Gastrocnemius medialis (tissue), 4 donors: ENCODE data around the gene DRD3. TPM values are rescaled to one million over a fixed set of nuclear protein-coding genes. Genes with fewer than 3 reads are reported as not detected.

ENCODE experiments used
- ATAC-seq, 2 donors: fragments of 150-250 bp; one replicate each; pipeline ENCODE4 v1.9.1; 2016
- DNase-seq, 2 donors: peaks; one replicate each; pipeline ENCODE4 v3.0.0-alpha.2; 2019
- H3K27ac ChIP-seq, 4 donors: fragments of 200-600 bp; sonication (generic); 1 replicate in 1 of 4; 2 replicates in 3 of 4; pipeline ENCODE4 v1.5.1; 2016 to 2018; ENCODE audit warnings: mild to moderate bottlenecking in 2 of 4, moderate library complexity in 1 of 4
- H3K27me3 ChIP-seq, 3 donors: fragments of 200-600 bp; sonication (generic) in 2 of 3; 1 replicate in 1 of 3; 2 replicates in 2 of 3; pipeline versions ENCODE4 v1.5.1 to v1.6.0; 2016 to 2019; ENCODE audit warnings: mild to moderate bottlenecking in 1 of 3, moderate library complexity in 1 of 3
- H3K36me3 ChIP-seq, 2 donors: fragments of 200-600 bp; sonication (generic) in 1 of 2; one replicate each; pipeline ENCODE4 v1.5.1; 2017 to 2018
- H3K4me1 ChIP-seq, 2 donors: fragments of 200-600 bp; sonication (generic) in 1 of 2; one replicate each; pipeline ENCODE4 v1.5.1; 2016 to 2017; ENCODE audit warnings: mild to moderate bottlenecking in 2 of 2
- H3K4me3 ChIP-seq, 4 donors: fragments of 200-600 bp; sonication (generic) in 3 of 4; 1 replicate in 1 of 4; 2 replicates in 3 of 4; pipeline ENCODE4 v1.5.1; 2016 to 2019; ENCODE audit warnings: mild to moderate bottlenecking in 2 of 4
- H3K9me3 ChIP-seq, 3 donors: fragments of 200-600 bp; sonication (generic) in 2 of 3; 1 replicate in 1 of 3; 2 replicates in 2 of 3; pipeline ENCODE4 v1.5.1; 2016 to 2019
- CTCF ChIP-seq, 5 experiments: fragments of 450-650 bp in 3 of 5; fragments of 200-600 bp in 2 of 5; sonication (generic) in 2 of 5; IDR thresholded peaks in 4 of 5; conservative IDR thresholded peaks in 1 of 5; 1 replicate in 4 of 5; 2 replicates in 1 of 5; pipeline ENCODE4 v1.5.1; 2016 to 2019; ENCODE audit warnings: antibody characterized with exemption in 5 of 5, mild to moderate bottlenecking in 3 of 5, moderate library complexity in 3 of 5
- POLR2A ChIP-seq, 2 donors: fragments of 450-650 bp; IDR thresholded peaks; one replicate each; pipeline ENCODE4 v1.6.1; 2017; ENCODE audit warnings: antibody characterized with exemption in 2 of 2, mild to moderate bottlenecking in 2 of 2, moderate library complexity in 2 of 2
- in situ Hi-C, 4 donors: fragments of 200-750 bp; cut with MboI; loops; one replicate each; pipeline versions ENCODE4 v1.15.0 to v1.8.0; 2017; ENCODE audit warnings: low sequenced_read_pairs in 4 of 4
- intact Hi-C: fragments of 100-400 bp; cut with DNase I; formaldehyde crosslinking; loops from one replicate; pipeline ENCODE4 v1.15.1; 2023; ENCODE audit warnings: low total_unique reads
- total RNA-seq, 4 donors: library from RNA; depleted of rRNA; stranded (reverse); fragments of >200 nt; gene quantifications; one replicate each; pipeline versions ENCODE4 v1.1.0 to v1.2.3, GENCODE V29; 2016

The DRD3 gene
- total RNA-seq, 4 donors from 2014 or later: not detected

GRCh38 chr3:114092151-114093015 is 86.5 kb downstream of the DRD3 start:
- Histone ChIP-seq H3K27me3 (no peaks in the 10 kb centered on the region), H3K9me3 (no peaks in the 10 kb centered on the region), H3K27ac (peak overlapping the region in 1 of 4 donors; percentile 34), H3K4me1 (peaks cover 0 to 5% of the 10 kb centered on the region in 2 donors), H3K4me3 (no peak overlapping the region), H3K36me3 (peaks cover 0 to 4% of the 10 kb centered on the region in 2 donors)
- TF ChIP-seq POLR2A (IDR thresholded peaks at IDR 0.05) (no peak), CTCF (IDR thresholded peaks at IDR 0.05 in 4 of 5, conservative IDR thresholded peaks at IDR 0.05 in 1 of 5) (no peak)
- intact Hi-C loops (no loop called here), in situ Hi-C loops (no loop called here)
- DNase-seq (no peak), ATAC-seq (peak in 1 of 2 donors; percentile 36)

- DNase-seq: no peak
- in situ Hi-C loops (no loop called here), intact Hi-C loops (no loop called here)
Measured at GRCh38 chr3:114089675-114090074, 89.2 kb downstream of the DRD3 start.

GRCh38 chr3:114086356-114086755 is 92.5 kb downstream of the DRD3 start:
- no peaks in the 10 kb centered on the region for H3K9me3 ChIP-seq
- no peak for DNase-seq
- TF ChIP-seq CTCF (IDR thresholded peaks at IDR 0.05 in 4 of 5, conservative IDR thresholded peaks at IDR 0.05 in 1 of 5) (no peak), POLR2A (IDR thresholded peaks at IDR 0.05) (no peak)
- no peak for ATAC-seq
- intact Hi-C loops: no loop called here
- H3K4me1 ChIP-seq: no peaks in the 10 kb centered on the region
- no peak overlapping the region for H3K27ac ChIP-seq
- in situ Hi-C loops: no loop called here
- no peaks in the 10 kb centered on the region for H3K27me3 ChIP-seq
- peaks cover 0 to 51% of the 10 kb centered on the region in 2 donors for H3K36me3 ChIP-seq
- H3K4me3 ChIP-seq: no peak overlapping the region

More at GRCh38 chr3:114089675-114090074, 89.2 kb downstream of the DRD3 start:
- H3K36me3 ChIP-seq: peaks cover 0 to 31% of the 10 kb centered on the region in 2 donors
- H3K9me3 ChIP-seq: no peaks in the 10 kb centered on the region
- ATAC-seq: no peak
- H3K4me3 ChIP-seq: no peak overlapping the region
- no peaks in the 10 kb centered on the region for H3K27me3 ChIP-seq
- peaks cover 0 to 5% of the 10 kb centered on the region in 2 donors for H3K4me1 ChIP-seq
- TF ChIP-seq POLR2A (IDR thresholded peaks at IDR 0.05) (no peak), CTCF (IDR thresholded peaks at IDR 0.05 in 4 of 5, conservative IDR thresholded peaks at IDR 0.05 in 1 of 5) (no peak)
- H3K27ac ChIP-seq: no peak overlapping the region

- peaks cover 0 to 61% of the 10 kb centered on the region in 2 donors for H3K36me3 ChIP-seq
Measured at GRCh38 chr3:114083112-114083511, 95.7 kb downstream of the DRD3 start.

More at GRCh38 chr3:114083112-114083511, 95.7 kb downstream of the DRD3 start:
- no peak overlapping the region for H3K4me3 ChIP-seq
- H3K27me3 ChIP-seq: no peaks in the 10 kb centered on the region
- intact Hi-C loops: no loop called here
- no peak for DNase-seq
- in situ Hi-C loops: no loop called here
- no peak for ATAC-seq
- no peaks in the 10 kb centered on the region for H3K4me1 ChIP-seq
- TF ChIP-seq CTCF (IDR thresholded peaks at IDR 0.05 in 4 of 5, conservative IDR thresholded peaks at IDR 0.05 in 1 of 5): no peak
- TF ChIP-seq POLR2A (IDR thresholded peaks at IDR 0.05): no peak
- H3K27ac ChIP-seq: no peak overlapping the region
- no peaks in the 10 kb centered on the region for H3K9me3 ChIP-seq
